ENCODE measurements around the gene HINFP.
A peak's percentile ranks its signal among the peaks of the same experiment; 100 is the strongest.
"Not testable (repeated sequence)": the region's sequence is repeated elsewhere in the genome, so short reads cannot be mapped to it uniquely, and the experiment has no call there.

HINFP gene

GRCh38 chr11:119155733-119156492 is 34.5 kb downstream of the HINFP start:
- DNase-seq (ENCODE audit: low read depth): no peak

GRCh38 chr11:119156496-119156895 is 35.1 kb downstream of the HINFP start:
- no peak for DNase-seq (ENCODE audit: low read depth)

GRCh38 chr11:119157063-119157462 is 35.7 kb downstream of the HINFP start:
- DNase-seq (ENCODE audit: low read depth): no peak

- DNase-seq (ENCODE audit: low read depth): no peak
Observed at GRCh38 chr11:119158467-119158866, 37.1 kb downstream of the HINFP start.

GRCh38 chr11:119160151-119160550 is 38.8 kb downstream of the HINFP start:
- no peak for DNase-seq (ENCODE audit: low read depth)

GRCh38 chr11:119161871-119162270 is 40.5 kb downstream of the HINFP start:
- no peak for DNase-seq (ENCODE audit: low read depth)

GRCh38 chr11:119166368-119167076 is 45.1 kb downstream of the HINFP start:
- DNase-seq (ENCODE audit: low read depth): no peak

- DNase-seq (ENCODE audit: low read depth): not testable (repeated sequence)
Observed at GRCh38 chr11:119167077-119167458, 45.7 kb downstream of the HINFP start.

- DNase-seq (ENCODE audit: low read depth): no peak
Observed at GRCh38 chr11:119167933-119168332, 46.6 kb downstream of the HINFP start.

GRCh38 chr11:119168471-119169281 is 47.3 kb downstream of the HINFP start, which contains the start of gene NLRX1:
NLRX1 (plus strand) TSS chr11:119168725; CDS start chr11:119171404, 2,679 bp downstream.
- DNase-seq (ENCODE audit: low read depth): peak; percentile 75

- no peak for DNase-seq (ENCODE audit: low read depth)
Observed at GRCh38 chr11:119169282-119169719, 47.9 kb downstream of the HINFP start.

GRCh38 chr11:119172513-119172912 is 51.1 kb downstream of the HINFP start:
- DNase-seq (ENCODE audit: low read depth): no peak

GRCh38 chr11:119173453-119173852 is 52.1 kb downstream of the HINFP start:
- DNase-seq (ENCODE audit: low read depth): no peak

- DNase-seq (ENCODE audit: low read depth): no peak
Observed at GRCh38 chr11:119175493-119176077, 54.2 kb downstream of the HINFP start.

GRCh38 chr11:119178166-119178680 is 56.8 kb downstream of the HINFP start:
- DNase-seq (ENCODE audit: low read depth): no peak

GRCh38 chr11:119179342-119179741 is 58.0 kb downstream of the HINFP start:
- no peak for DNase-seq (ENCODE audit: low read depth)

- no peak for DNase-seq (ENCODE audit: low read depth)
Observed at GRCh38 chr11:119179983-119180382, 58.6 kb downstream of the HINFP start.

GRCh38 chr11:119180729-119181676 is 59.6 kb downstream of the HINFP start:
- DNase-seq (ENCODE audit: low read depth): no peak

GRCh38 chr11:119181677-119182412 is 60.5 kb downstream of the HINFP start:
- no peak for DNase-seq (ENCODE audit: low read depth)

GRCh38 chr11:119184399-119184798 is 63.0 kb downstream of the HINFP start:
- not testable (repeated sequence) for DNase-seq (ENCODE audit: low read depth)

All from fibroblast of the conjunctiva (primary cell).